HepG2 (cell line): ENCODE data around the gene PDE4D. TPM values are rescaled to one million over a fixed set of nuclear protein-coding genes. Genes with fewer than 3 reads are reported as not detected.

ENCODE experiments used
- ATAC-seq: fragments of 200-7000 bp; cut with Tn5 transposase; 3 replicates; pipeline ENCODE4 v1.9.1; 2020; ENCODE audit warnings: mild to moderate bottlenecking, moderate library complexity
- BruUV-seq: library from RNA; stranded (reverse); fragments of 400-500 nt; replicated peaks from 2 replicates; lab custom pipeline; 2021; lab: Mats Ljungman, UMichigan
- CTCF ChIA-PET: fragments of 300-600 bp; formaldehyde crosslinking; extraction: SDS; loops from one replicate; lab custom pipeline; 2021; ENCODE audit warnings: low total read pairs, inconsistent platforms, low intra/inter-chr PET ratio; lab: Yijun Ruan, JAX
- POLR2A ChIA-PET: fragments of 350-600 bp; sonication (Branson Sonifier 250); formaldehyde crosslinking; loops from one replicate; lab custom pipeline; 2020; ENCODE audit warnings: antibody characterized with exemption, inconsistent platforms; lab: Yijun Ruan, JAX
- DNase-seq: peaks from one replicate; pipeline ENCODE4 v3.0.0-alpha.2; 2015; ENCODE audit warnings: low spot score
- FAIRE-seq: peaks from 3 replicates; lab custom pipeline; 2011; peaks lifted over from hg19 to GRCh38; lab: Jason Lieb, UNC
- H2AFZ ChIP-seq: one replicate; pipeline ENCODE4 v1.6.1; 2011; ENCODE audit warnings: low read length, inconsistent platforms
- H3K27ac ChIP-seq: fragments of 300-600 bp; 3 replicates; pipeline ENCODE4 v1.8.0; 2011; ENCODE audit warnings: mixed run types, mild to moderate bottlenecking, mixed read lengths, low read length, inconsistent platforms; ENCODE audit not compliant: insufficient read depth; ENCODE audit errors: extremely low read length
- H3K27me3 ChIP-seq, 2 experiments: fragments of 200-600 bp in 1 of 2; 2 replicates in 1 of 2; 3 replicates in 1 of 2; pipeline versions ENCODE4 v1.6.0 to v1.8.0; 2011; ENCODE audit warnings: low read length in 2 of 2, mild to moderate bottlenecking in 2 of 2, moderate library complexity in 2 of 2, inconsistent platforms in 1 of 2; ENCODE audit not compliant: insufficient read depth in 2 of 2, control insufficient read depth in 1 of 2
- H3K36me3 ChIP-seq, 2 experiments: fragments of 200-600 bp in 1 of 2; replicated peaks in 1 of 2; 2 replicates in 1 of 2; 3 replicates in 1 of 2; pipeline versions ENCODE4 v1.5.1 to v1.8.0; 2011; ENCODE audit warnings: low read length in 2 of 2, inconsistent platforms in 1 of 2; ENCODE audit not compliant: insufficient read depth in 2 of 2, control insufficient read depth in 1 of 2
- H3K4me1 ChIP-seq: 2 replicates; pipeline ENCODE4 v1.5.1; 2012; ENCODE audit warnings: low read length, inconsistent platforms; ENCODE audit not compliant: insufficient read depth
- H3K4me2 ChIP-seq: 2 replicates; pipeline ENCODE4 v1.6.0; 2011; ENCODE audit warnings: low read depth, low read length, inconsistent platforms
- H3K4me3 ChIP-seq, 3 experiments: fragments of 200-600 bp in 1 of 3; sonication (generic), shearing (Covaris generic) in 1 of 3; replicated peaks in 1 of 3; 2 replicates each; pipeline ENCODE4 v1.5.1; 2011 to 2016; ENCODE audit warnings: low read length in 3 of 3, inconsistent platforms in 2 of 3, low read depth in 2 of 3, mild to moderate bottlenecking in 2 of 3, control low read depth in 1 of 3, mixed read lengths in 1 of 3; ENCODE audit not compliant: insufficient read depth in 1 of 3
- H3K79me2 ChIP-seq: one replicate; pipeline ENCODE4 v1.6.1; 2011; ENCODE audit warnings: low read length, inconsistent platforms; ENCODE audit not compliant: insufficient read depth
- H3K9ac ChIP-seq: 2 replicates; pipeline ENCODE4 v1.6.0; 2011; ENCODE audit warnings: mild to moderate bottlenecking, low read depth, low read length, inconsistent platforms; ENCODE audit not compliant: insufficient read depth
- H3K9me3 ChIP-seq: 2 replicates; pipeline ENCODE4 v1.5.1; 2012; ENCODE audit warnings: mild to moderate bottlenecking, low read length
- H4K20me1 ChIP-seq: 2 replicates; pipeline ENCODE4 v1.6.0; 2011; ENCODE audit warnings: inconsistent platforms, mild to moderate bottlenecking, low read length, moderate library complexity; ENCODE audit not compliant: insufficient read depth
- GATA4 ChIP-seq: sonication (generic); IDR thresholded peaks from 2 replicates; pipeline ENCODE4 v1.6.1; 2016; ENCODE audit warnings: antibody characterized with exemption, low read depth, borderline replicate concordance
- GTF2F1 ChIP-seq: fragments of 150-350 bp; IDR thresholded peaks from 2 replicates; pipeline ENCODE4 v1.6.1; 2014; ENCODE audit warnings: low read length
- MAF1 ChIP-seq: sonication (generic); formaldehyde crosslinking; IDR thresholded peaks from 2 replicates; pipeline ENCODE4 v1.5.0; 2020; ENCODE audit warnings: missing genetic modification reagents, borderline replicate concordance
- NCOA1 ChIP-seq: sonication (generic); formaldehyde crosslinking; IDR thresholded peaks from 2 replicates; pipeline ENCODE4 v1.9.0; 2021; ENCODE audit warnings: missing genetic modification reagents
- NR2F1 ChIP-seq, 2 experiments: fragments of 450-650 bp in 1 of 2; formaldehyde crosslinking in 1 of 2; IDR thresholded peaks; 2 replicates each; pipeline versions ENCODE4 v1.5.0 to v1.6.1; 2016 to 2020; ENCODE audit warnings: mild to moderate bottlenecking in 1 of 2, missing compliant biosample characterization in 1 of 2, missing genetic modification reagents in 1 of 2, moderate library complexity in 1 of 2
- PCBP1 ChIP-seq: fragments of 200-400 bp; formaldehyde crosslinking; IDR thresholded peaks from 2 replicates; pipeline ENCODE4 v1.6.1; 2017; ENCODE audit warnings: mild to moderate bottlenecking, low read depth, low read length, borderline replicate concordance
- PLRG1 ChIP-seq: fragments of 450-650 bp; conservative IDR thresholded peaks from 2 replicates; pipeline ENCODE4 v1.6.1; 2016
- RXRB ChIP-seq: IDR thresholded peaks from 2 replicates; pipeline ENCODE4 v1.6.1; 2016; ENCODE audit warnings: borderline replicate concordance, missing genetic modification reagents, missing compliant biosample characterization
- ZBTB10 ChIP-seq: sonication (generic); formaldehyde crosslinking; IDR thresholded peaks from 2 replicates; pipeline ENCODE4 v1.4.0; 2020; ENCODE audit warnings: missing genetic modification reagents, borderline replicate concordance
- ZKSCAN5 ChIP-seq: sonication (generic); formaldehyde crosslinking; IDR thresholded peaks from 2 replicates; pipeline ENCODE4 v1.5.1; 2020; ENCODE audit warnings: mild to moderate bottlenecking, missing genetic modification reagents
- ZNF10 ChIP-seq: sonication (generic); formaldehyde crosslinking; IDR thresholded peaks from 2 replicates; pipeline ENCODE4 v1.4.0; 2020; ENCODE audit warnings: mild to moderate bottlenecking, low read depth, missing genetic modification reagents, borderline replicate concordance
- ZNF12 ChIP-seq: sonication (generic); formaldehyde crosslinking; IDR thresholded peaks from 2 replicates; pipeline ENCODE4 v1.5.0; 2020; ENCODE audit warnings: missing genetic modification reagents
- ZNF414 ChIP-seq: sonication (generic); formaldehyde crosslinking; IDR thresholded peaks from 2 replicates; pipeline ENCODE4 v1.5.0; 2020; ENCODE audit warnings: missing genetic modification reagents
- ZNF570 ChIP-seq: sonication (generic); formaldehyde crosslinking; IDR thresholded peaks from 2 replicates; pipeline ENCODE4 v1.4.0; 2020; ENCODE audit warnings: mild to moderate bottlenecking, missing genetic modification reagents, borderline replicate concordance
- ZNF883 ChIP-seq: sonication (generic); formaldehyde crosslinking; IDR thresholded peaks from 2 replicates; pipeline ENCODE4 v1.5.1; 2020; ENCODE audit warnings: mild to moderate bottlenecking, missing genetic modification reagents; ENCODE audit errors: not compliant biosample characterization
- WGBS: methylation state at CpG from one replicate; pipeline ENCODE4 v1.1.6; 2017; ENCODE audit warnings: low lambda C conversion rate; 5-methylcytosine and 5-hydroxymethylcytosine counted together
- in situ Hi-C: cut with HindIII; loops from 2 replicates; pipeline ENCODE4 v1.10.0; 2017; ENCODE audit warnings: low pct_unique_long_range_greater_than_20kb; ENCODE audit not compliant: extremely low pct_ligation_motif_present
- intact Hi-C: fragments of 100-400 bp; cut with micrococcal nuclease; formaldehyde crosslinking; loops from one replicate; pipeline ENCODE4 v1.10.0; 2022; ENCODE audit not compliant: unreplicated experiment
- polyA plus RNA-seq, 8 experiments: library from polyadenylated mRNA; depleted of rRNA in 3 of 8; stranded (reverse) in 7 of 8; unstranded in 1 of 8; fragments of >200 nt; fragmentation: Illumina TruSeq in 4 of 8; extraction: Trizol in 4 of 8; gene quantifications; 2 replicates each; pipeline versions ENCODE4 v1.2.1 to v1.2.3, GENCODE V29; 2011 to 2016; ENCODE audit warnings: low read depth in 4 of 8, missing spikeins in 1 of 8, mixed read lengths in 1 of 8; ENCODE audit not compliant: insufficient read depth in 1 of 8
- total RNA-seq, 5 experiments: library from RNA; depleted of rRNA; stranded (reverse); fragments of >200 nt; fragmentation: Illumina TruSeq; extraction: Trizol; gene quantifications; 2 replicates each; pipeline ENCODE4 v1.2.3, GENCODE V29; 2016; ENCODE audit warnings: low read depth in 1 of 5
- TF ChIP-seq, protein P1 (sequence below): sonication (generic); formaldehyde crosslinking; IDR thresholded peaks from 2 replicates; pipeline ENCODE4 v1.4.0; 2020; ENCODE audit warnings: missing genetic modification reagents

Gene PDE4D
- total and polyA plus RNA-seq, 2 of the 13 experiments (the other 11 are each of a cell fraction or from before 2014, with no cell fraction given), result 7.0 to 12.2 TPM

- TF ChIP-seq PCBP1 (no peak), ZBTB10 (no peak), GTF2F1 (no peak), ZNF883 (CRISPR knock-in tag) (no peak), NCOA1 (CRISPR knock-in tag) (no peak), NR2F1 (CRISPR knock-in tag; IDR thresholded peaks at IDR 0.05) (no peak)
- TF ChIP-seq, protein P1, sequence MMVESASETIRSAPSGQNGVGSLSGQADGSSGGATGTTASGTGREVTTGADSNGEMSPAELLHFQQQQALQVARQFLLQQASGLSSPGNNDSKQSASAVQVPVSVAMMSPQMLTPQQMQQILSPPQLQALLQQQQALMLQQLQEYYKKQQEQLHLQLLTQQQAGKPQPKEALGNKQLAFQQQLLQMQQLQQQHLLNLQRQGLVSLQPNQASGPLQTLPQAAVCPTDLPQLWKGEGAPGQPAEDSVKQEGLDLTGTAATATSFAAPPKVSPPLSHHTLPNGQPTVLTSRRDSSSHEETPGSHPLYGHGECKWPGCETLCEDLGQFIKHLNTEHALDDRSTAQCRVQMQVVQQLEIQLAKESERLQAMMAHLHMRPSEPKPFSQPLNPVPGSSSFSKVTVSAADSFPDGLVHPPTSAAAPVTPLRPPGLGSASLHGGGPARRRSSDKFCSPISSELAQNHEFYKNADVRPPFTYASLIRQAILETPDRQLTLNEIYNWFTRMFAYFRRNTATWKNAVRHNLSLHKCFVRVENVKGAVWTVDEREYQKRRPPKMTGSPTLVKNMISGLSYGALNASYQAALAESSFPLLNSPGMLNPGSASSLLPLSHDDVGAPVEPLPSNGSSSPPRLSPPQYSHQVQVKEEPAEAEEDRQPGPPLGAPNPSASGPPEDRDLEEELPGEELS, result no peak
Measured at GRCh38 chr5:59362438-59362837, 531.1 kb downstream of the PDE4D start (continued).

GRCh38 chr5:59361454-59361853 lies 532.1 kb downstream of the PDE4D start:
- ChIA-PET POLR2A (no interaction called here), CTCF (no interaction called here)
- in situ Hi-C loops (loop anchor here (25.0 kb wide), 1 partner anchor 474 kb away; no protein-coding TSS in a partner anchor), intact Hi-C loops (no loop called here)
- 70% methylated on average over 1 of the region's 1 CpG for WGBS
- DNase-seq, result peak; percentile 5
- no peaks in the 10 kb centered on the region for H4K20me1 ChIP-seq
- no peaks in the 10 kb centered on the region for H3K79me2 ChIP-seq
- no TSS peak for BruUV-seq
- H3K27me3 ChIP-seq, result no peaks in the 10 kb centered on the region; a peak in 1 of 5 replicates
- no peaks in the 10 kb centered on the region for H3K9me3 ChIP-seq
- no peak overlapping the region for H3K4me3 ChIP-seq
- no peaks in the 10 kb centered on the region for H3K4me1 ChIP-seq
- no peak overlapping the region for H2AFZ ChIP-seq
- no peak for FAIRE-seq
- no peak overlapping the region for H3K27ac ChIP-seq
- H3K4me2 ChIP-seq, result no peak overlapping the region
- H3K36me3 ChIP-seq, result no peaks in the 10 kb centered on the region
- H3K9ac ChIP-seq, result no peak overlapping the region
- no peak for ATAC-seq
- TF ChIP-seq ZNF414 (CRISPR knock-in tag) (no peak), ZNF12 (CRISPR knock-in tag) (no peak), PLRG1 (no peak), ZNF570 (CRISPR knock-in tag) (no peak), MAF1 (CRISPR knock-in tag) (no peak), GATA4 (no peak), ZKSCAN5 (CRISPR knock-in tag) (no peak), ZNF10 (no peak), RXRB (no peak)
